DMS79 (cell line): ENCODE measurements around the gene CCDC88C.
A peak's percentile ranks its signal among the peaks of the same experiment; 100 is the strongest.

Source experiments
- DNase-seq: peaks from one replicate; lab custom pipeline; 2025; lab: John Stamatoyannopoulos, UW

The CCDC88C gene

DNA sequence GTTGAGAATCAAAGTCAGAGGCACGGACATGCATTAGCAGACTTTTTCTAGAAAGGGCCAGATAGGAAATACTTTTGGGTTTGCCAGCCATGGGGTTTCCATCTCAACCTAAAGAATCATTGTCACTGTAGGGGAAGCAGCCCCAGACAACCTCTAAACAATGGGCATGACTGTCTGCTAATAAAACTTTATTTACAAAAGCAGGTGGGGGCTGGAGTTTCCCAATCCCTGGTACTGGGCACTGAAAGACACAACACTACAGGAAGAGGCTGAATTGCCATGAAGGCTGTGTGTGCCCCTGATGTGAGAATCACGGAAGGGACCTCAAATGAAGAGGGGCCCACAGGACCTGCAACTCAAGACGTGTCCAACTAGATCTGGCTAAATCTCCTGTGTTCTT lies 111.1 kb downstream of the CCDC88C start:
- DNase-seq, result no peak

DNA sequence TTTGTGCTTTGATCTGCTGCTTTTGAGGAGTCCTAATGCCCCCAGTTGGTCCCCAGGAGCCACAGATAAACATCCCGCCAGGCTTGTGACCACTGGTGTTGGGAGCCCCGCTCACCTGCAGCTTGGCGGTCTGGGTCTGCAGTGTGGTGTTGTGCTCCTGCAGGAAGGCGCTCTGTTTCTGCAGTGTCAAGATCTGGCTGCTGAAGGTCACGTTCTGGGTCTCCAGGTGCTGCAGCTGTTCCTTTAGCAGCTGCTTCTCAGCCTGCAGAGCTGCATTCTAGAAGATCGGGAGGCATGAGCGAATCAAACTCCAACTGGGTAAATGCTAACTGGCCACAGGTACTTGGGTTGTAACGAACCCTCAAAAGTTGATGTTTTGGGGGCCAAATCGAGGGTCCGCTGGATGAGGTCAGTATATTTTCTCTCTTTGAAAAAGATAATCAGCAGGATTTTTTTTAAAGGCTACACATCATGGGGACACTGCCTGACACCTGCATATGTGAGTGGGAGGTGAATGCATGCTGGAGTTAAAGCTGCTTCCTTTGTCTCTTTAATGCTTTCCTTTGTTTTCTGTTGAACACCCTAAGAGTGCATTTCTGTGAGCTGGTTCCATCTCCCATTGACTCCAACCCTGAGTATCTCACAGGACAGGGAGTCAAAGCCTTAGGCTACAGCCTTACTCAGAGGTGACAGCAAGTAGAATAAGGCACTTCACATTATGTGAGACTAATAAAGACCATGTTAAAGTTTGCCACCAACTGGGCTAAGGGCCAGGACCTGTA lies 111.8 kb downstream of the CCDC88C start:
- no peak for DNase-seq

DNA sequence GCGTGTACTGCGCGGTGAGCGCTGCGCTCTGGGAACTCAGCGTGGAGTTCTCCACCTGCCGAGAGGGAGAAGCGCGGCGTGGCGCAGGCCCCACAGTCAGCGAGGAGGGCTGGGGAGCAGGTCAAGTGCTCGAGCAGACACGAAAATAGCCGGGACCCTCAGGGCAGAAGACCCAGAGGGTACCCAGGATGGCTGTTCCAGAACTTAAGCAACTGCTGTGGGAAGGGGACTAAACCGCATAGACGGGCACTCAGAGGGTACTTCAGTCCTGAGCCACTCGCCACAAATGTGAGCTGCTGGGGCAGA lies 113.7 kb downstream of the CCDC88C start:
- DNase-seq, result no peak

- no peak for DNase-seq
These were observed 114.3 kb downstream of the CCDC88C start for GRCh38 chr14:91303091-91303923.

GRCh38 chr14:91302391-91302790 lies 115.2 kb downstream of the CCDC88C start:
- DNase-seq, result no peak

DNA sequence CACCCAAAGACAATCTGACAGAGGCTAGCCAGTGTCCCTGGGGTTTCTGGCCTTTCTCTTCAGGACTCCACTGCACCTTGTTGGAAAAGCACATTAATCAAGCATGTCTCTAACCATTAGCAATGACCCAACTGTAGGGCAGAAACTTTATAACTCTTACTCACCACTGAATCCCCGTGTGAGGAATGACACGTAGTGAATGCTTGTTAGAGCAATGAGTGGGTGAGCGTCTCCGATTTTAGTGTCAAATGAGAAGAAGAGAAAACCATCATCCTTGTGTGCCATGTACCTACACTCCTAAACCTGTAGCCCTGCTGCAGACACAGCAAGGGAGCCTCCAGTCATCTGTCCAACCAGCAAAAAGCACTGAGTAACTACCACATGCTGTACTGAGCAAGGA lies 116.7 kb downstream of the CCDC88C start:
- no peak for DNase-seq

- DNase-seq, result peak; percentile 33
These were observed 117.2 kb downstream of the CCDC88C start for GRCh38 chr14:91300283-91300895.

DNA sequence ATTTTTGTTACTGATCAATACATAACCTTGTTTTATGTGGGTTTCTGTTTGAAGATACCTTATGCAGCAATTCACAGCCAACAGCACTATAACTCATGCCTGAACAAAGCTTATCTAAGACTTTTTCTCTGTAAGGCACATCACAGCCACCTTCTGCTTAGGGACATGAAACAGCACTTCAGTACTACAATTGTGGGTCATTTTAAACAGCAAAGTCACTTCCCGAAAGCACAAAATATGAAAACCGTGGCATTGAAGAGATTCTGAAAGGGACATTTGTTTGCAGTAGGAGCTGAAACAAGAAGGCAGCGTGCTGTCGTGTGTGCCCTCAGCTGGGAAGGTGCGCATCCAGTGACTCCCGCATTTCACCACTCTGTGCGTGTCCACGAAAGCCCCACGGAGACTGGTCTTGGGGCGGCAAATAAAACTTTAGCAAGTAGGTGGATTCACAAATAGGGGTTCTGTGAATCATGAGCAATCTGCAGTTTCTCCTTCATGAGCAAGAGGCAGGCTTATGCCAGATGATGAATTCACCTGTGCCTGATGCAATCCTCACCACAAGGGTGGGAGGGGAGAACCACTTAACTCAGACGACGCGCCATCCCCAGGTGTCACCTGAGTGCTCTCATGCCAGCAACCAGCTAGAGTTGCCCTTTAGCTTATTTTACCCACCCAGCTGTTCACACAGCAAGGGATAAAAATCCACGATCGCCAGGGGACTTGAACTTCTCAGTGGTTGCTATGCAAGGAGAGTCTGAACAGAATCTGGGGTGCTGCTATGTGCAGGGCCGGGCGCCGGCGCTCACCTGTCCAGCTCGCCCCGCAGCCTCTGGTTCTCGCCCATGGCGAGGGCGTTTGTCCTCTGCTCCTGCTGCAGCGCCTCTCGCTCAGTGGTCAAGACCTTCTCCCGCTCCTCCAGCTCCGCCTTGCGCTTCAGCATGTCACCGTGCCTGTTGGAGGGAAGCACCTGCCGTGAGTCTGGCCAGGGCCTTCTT lies 118.2 kb downstream of the CCDC88C start:
- peak; percentile 94 for DNase-seq

DNA sequence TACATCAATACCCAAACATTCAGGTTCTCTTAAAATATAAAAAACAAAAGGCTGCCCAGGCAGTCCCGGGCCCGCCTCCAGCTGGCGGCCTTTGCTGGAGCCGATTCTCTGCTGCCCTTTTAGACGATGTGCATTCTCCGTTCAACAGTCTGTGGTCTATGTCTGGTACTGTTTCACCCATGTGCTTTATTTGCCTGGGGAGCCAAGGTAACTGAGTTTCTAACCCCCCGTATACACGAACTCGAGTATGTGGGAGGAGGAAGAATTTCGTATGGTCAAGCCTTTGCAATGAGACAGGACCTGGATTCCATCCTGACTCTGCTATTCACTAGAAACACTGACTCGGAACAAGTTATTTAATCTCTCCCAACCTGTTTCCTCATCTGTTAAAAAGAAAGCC lies 119.0 kb downstream of the CCDC88C start:
- DNase-seq, result no peak

DNA sequence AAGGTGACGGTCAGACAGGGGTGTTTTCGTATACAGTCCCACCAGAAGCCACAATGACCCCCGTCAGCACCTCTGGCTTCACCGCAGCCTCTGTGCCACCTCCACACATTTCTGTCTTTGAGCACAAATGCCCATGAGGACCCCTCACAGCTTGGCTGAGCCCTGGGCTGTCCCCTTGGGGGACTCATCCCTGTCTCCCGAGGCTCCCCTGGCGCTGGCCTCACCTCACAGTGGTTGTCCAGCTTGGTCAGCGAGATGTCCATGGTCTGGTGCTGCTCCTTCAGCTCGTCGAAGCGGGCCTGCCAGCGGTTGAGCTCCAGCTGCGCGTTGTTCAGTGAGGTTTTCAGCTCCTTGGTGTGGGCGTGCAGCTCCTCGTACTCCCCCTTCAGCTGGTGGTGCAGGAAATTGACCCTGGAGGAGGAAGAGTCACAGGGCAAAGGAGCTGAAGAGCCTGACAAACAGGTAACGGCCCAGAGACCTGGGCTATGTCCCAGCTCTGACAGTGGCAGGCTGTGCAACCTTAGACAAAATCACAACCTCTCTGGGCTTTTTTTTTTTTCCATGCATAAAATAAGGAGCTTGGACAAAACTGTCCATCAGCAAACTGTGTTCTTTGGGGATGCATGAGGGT lies 120.4 kb downstream of the CCDC88C start:
- DNase-seq, result no peak

DNA sequence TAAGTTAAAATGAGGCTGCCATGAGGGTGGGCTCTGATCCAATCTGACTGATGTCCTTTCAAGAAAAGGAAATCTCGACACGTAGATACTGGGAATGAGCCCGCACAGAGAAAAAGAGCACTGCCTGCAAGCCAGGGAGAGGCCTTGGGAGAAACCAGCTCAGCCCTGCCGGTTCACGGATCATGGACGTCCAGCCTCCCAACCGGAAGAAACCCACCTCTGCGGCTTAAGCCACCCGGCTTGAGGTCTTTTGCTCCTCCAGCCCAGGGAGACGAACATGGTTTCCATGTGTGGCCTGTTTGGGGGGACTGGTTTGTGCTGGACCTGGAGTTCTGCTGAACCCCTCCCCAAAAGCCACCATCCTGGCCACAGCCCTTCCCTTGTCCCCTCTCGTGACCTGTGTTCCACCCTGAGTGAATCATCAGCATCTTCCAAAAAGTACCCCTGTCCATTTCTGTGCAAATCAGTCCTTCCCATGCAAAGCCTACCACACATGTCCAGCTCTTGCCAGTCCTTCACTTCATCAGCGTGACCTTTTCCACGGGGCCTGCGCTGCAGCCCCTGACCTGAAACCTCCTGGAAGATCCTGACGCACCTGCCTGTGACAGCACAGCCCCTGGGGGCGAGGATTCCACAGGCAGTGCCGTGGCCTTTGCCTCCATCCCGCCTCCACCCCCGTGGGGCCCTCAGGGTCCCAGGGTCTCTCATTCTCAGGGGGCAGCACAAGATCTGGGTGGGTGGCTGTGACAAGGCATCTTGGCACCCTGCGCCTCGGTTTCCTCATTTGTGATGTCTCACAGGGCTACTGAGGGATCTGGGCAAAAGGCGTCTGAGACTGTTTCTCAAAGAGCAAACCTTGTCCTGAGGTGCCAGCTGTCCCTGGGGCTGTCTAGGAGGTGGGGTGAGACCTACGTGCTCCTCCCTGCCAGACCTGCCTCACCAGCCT lies 121.5 kb downstream of the CCDC88C start:
- no peak for DNase-seq

DNA sequence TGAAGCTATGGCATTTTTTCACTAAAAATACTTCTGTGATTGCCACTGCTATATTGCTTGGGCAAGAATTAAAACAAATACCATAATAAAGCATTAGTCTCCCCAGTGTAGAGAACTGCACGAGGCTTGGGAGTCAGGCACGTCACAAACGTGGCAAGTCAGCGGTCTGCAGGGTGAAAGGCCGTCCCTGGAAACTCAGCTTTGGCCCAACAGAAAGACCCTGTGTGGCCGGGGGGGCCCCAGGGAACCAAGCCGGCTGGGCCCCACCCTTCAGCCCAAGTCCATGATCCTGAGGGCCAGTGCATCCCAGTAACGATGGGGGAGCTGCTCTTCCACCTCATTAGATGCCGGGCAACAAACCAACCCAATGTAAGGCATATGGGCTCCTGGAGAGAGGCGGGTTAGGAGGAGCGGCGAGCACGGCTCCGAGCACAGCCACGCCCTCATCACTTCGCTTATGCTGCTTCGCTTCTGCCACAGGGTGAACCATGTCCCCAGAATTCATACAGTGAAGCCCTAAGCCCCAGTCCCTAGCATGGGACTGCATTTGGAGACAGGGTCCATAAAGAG lies 122.3 kb downstream of the CCDC88C start:
- no peak for DNase-seq

DNA sequence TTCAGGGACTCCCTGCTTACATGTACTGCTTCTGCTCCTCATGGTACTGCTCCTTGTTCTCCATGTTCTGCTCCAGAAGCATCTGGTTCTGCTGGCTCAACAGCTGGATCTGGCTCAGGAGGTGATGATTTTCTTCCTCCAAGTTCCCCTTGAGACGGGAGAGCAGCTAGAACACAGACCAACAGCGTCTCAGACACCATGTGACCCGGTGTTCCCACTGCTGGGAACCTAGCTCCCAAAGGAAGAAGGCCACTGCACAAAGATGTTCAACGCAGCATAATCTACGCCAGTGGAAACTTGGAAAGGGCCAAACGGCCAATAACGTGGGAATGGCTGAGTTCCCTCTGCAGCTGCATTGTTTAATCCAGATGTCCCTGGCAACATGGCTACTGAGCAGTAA lies 123.5 kb downstream of the CCDC88C start:
- no peak for DNase-seq

DNA sequence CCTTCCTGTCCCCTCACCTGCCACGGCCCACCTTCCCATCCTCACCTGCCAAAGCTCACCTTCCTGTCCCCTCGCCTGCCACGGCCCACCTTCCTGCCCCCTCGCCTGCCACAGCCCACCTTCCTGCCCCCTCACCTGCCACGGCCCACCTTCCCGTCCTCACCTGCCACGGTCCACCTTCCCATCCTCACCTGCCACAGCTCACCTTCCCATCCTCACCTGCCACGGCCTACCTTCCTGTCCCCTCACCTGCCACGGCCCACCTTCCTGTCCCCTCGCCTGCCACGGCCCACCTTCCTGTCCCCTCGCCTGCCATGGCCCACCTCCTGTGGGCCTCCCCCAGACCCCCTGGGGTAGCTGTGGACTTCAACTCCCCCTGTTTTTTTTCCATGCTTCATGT lies 124.3 kb downstream of the CCDC88C start:
- DNase-seq, result no peak

DNA sequence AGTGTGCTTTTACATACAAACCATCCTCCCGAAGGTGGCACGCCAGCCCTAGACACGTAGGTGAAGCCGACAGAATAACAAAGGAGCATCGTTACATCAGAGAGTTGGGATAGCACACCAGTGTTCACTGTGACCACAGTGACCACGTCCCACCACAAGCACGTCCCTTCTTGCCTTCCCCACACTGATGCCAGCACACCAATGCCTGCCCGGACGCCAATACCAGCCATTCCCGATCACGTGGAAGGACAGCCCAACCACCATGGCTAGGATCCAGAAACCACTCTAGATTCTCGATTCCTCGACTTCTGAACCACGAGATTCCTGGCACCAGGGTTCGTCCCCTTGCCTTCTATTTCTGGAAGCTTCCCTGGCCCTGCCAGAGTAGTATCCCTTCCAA lies 125.1 kb downstream of the CCDC88C start:
- no peak for DNase-seq

- no peak for DNase-seq
These were observed 125.7 kb downstream of the CCDC88C start for GRCh38 chr14:91291786-91292405.

GRCh38 chr14:91290986-91291385 lies 126.6 kb downstream of the CCDC88C start:
- no peak for DNase-seq

DNA sequence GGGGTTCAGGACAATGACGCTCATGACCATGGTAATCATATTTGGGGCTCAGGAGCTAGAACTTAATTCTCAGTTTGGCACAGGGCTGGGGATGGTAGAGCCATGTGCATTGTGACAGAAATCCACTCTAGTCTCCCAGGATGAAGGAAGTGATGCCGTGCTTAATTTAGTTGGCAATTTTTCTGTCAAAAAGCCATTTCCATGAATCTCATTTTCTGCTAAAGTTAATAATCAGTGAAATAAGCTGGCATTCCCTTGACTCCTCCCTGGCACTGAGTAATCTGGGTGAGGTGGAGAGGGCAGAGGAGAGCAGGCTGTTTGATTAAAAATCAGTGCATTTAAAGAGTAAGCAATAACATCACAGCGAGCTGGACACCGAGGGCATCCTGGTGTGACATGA lies 128.2 kb downstream of the CCDC88C start:
- no peak for DNase-seq

DNA sequence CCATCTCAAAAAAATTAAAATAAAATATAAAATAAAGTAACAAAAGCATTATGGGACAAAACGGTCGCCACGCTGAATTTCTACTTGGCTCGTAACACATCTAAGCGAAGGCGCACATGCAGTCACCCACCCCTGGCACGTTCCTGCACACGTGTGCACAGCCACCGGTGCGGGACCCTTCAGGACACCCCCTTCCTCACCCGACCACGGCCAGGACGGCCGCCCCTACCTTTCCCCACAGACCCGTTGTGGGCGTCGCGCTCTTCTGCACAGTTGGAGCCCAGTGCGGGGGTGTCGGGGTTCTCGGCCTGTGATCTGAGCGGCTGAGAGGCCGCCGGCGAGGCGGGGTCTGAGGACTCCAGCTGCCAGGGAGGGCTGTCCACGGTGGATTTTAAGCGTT lies 128.7 kb downstream of the CCDC88C start:
- DNase-seq, result no peak
